Thoracic aorta (tissue), 2 donors: ENCODE results near the gene RBM47. TPM values are rescaled to one million over a fixed set of nuclear protein-coding genes. Genes with fewer than 3 reads are reported as not detected.

Source experiments
- ATAC-seq: fragments of 150-250 bp; one replicate; pipeline ENCODE4 v1.8.0; 2017; ENCODE audit warnings: low read depth; ENCODE audit not compliant: insufficient number of reproducible peaks, low FRiP score
- DNase-seq: peaks from one replicate; pipeline ENCODE4 v3.0.0-alpha.2; 2020; ENCODE audit warnings: low spot score
- H3K27ac ChIP-seq, 2 donors: fragments of 200-600 bp; sonication (generic); 1 replicate in 1 of 2; 2 replicates in 1 of 2; pipeline ENCODE4 v1.5.1; 2016; ENCODE audit warnings: mild to moderate bottlenecking in 2 of 2, moderate library complexity in 2 of 2
- H3K27me3 ChIP-seq: fragments of 200-600 bp; sonication (generic); replicated peaks from 2 replicates; pipeline ENCODE4 v1.6.0; 2016; ENCODE audit warnings: mild to moderate bottlenecking; ENCODE audit not compliant: insufficient read depth
- H3K36me3 ChIP-seq: fragments of 200-600 bp; sonication (generic); one replicate; pipeline ENCODE4 v1.5.1; 2016
- H3K4me1 ChIP-seq, 2 donors: fragments of 200-600 bp; sonication (generic); 1 replicate in 1 of 2; 2 replicates in 1 of 2; pipeline versions ENCODE4 v1.5.1 to v1.6.0; 2016; ENCODE audit warnings: low read depth in 2 of 2, mild to moderate bottlenecking in 1 of 2; ENCODE audit not compliant: control insufficient read depth in 1 of 2
- H3K4me3 ChIP-seq: fragments of 200-600 bp; sonication (generic); 2 replicates; pipeline ENCODE4 v1.5.1; 2016; ENCODE audit warnings: mild to moderate bottlenecking
- H3K9me3 ChIP-seq: fragments of 200-600 bp; sonication (generic); 2 replicates; pipeline ENCODE4 v1.5.1; 2016
- total RNA-seq, 2 donors: library from RNA; depleted of rRNA; stranded (reverse); fragments of >200 nt; gene quantifications; one replicate each; pipeline versions ENCODE4 v1.1.0 to v1.2.3, GENCODE V29; 2016
- TF ChIP-seq, protein P1 (sequence below): fragments of 200-600 bp; sonication (generic); IDR thresholded peaks from one replicate; pipeline ENCODE4 v1.5.1; 2019; ENCODE audit warnings: antibody characterized with exemption

RBM47 gene
- total RNA-seq, 2 donors from 2014 or later: 31.5 to 56.7 TPM

DNA sequence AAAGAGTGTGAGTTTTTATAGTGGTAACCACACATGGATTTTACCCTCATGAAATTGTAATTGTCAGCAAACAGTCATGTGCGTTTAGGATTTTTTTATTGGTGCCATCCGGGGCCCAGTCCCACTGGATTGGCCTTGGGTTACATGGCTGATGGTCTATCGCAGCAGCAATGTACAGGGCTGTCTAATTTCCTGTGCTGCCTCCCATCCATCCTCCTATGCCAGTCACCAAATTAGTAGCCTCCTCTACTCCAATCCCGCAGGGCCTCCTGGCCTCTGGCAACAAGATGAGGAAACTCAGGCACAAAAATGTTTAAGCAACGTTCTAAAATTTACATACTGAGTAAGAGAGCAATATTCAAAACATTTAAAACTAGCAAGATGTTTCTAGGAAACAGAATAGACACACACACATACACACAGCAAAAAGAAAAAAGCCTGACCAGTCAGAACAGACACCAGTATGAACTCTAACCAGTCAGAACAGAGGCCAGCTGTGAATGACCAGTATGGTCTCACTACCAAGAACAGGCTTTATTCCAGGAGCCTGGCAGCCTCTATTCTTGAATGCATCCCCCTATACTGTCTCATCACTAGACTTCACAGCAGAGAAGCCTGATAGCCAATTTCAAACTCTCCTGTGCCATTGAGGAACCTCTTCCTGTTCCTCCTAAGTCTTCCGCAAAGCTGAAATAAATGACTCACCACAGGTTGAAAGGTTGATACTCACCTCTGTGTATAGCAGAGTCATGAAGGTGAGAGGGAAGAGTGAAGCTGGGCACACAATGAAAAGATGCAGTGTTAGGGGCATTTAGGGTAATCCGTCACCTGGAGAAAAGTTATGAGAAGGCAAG lies 251.9 kb downstream of the RBM47 start:
- Histone ChIP-seq H3K4me3 (no peak overlapping the region), H3K4me1 (no peaks in the 10 kb centered on the region), H3K9me3 (no peaks in the 10 kb centered on the region), H3K27me3 (no peaks in the 10 kb centered on the region), H3K27ac (no peak overlapping the region), H3K36me3 (no peaks in the 10 kb centered on the region)
- DNase-seq: no peak
- ATAC-seq: no peak
- TF ChIP-seq, protein P1, sequence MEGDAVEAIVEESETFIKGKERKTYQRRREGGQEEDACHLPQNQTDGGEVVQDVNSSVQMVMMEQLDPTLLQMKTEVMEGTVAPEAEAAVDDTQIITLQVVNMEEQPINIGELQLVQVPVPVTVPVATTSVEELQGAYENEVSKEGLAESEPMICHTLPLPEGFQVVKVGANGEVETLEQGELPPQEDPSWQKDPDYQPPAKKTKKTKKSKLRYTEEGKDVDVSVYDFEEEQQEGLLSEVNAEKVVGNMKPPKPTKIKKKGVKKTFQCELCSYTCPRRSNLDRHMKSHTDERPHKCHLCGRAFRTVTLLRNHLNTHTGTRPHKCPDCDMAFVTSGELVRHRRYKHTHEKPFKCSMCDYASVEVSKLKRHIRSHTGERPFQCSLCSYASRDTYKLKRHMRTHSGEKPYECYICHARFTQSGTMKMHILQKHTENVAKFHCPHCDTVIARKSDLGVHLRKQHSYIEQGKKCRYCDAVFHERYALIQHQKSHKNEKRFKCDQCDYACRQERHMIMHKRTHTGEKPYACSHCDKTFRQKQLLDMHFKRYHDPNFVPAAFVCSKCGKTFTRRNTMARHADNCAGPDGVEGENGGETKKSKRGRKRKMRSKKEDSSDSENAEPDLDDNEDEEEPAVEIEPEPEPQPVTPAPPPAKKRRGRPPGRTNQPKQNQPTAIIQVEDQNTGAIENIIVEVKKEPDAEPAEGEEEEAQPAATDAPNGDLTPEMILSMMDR: no peak

DNA sequence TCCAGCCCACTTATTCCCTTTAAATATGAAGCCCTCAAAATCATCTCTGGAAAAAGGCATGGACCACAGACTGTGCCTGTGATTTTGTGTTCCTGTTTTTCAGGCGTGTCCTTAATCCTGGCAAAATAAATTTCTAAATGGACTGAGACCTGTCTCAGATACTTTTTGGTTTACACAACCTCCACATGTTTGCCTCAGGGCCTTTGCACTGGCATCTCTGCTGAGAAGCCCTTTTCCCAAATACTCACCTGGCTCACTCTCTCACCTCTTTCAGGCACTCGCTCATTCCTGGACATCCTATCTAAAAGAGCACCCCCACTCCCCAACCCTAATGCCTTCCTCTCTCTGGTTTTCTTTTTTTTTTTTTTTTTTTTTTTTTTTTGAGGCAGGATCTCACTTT lies 254.0 kb downstream of the RBM47 start:
- Histone ChIP-seq H3K4me1 (no peaks in the 10 kb centered on the region), H3K27ac (no peak overlapping the region), H3K9me3 (no peaks in the 10 kb centered on the region), H3K27me3 (no peaks in the 10 kb centered on the region), H3K36me3 (no peaks in the 10 kb centered on the region), H3K4me3 (no peak overlapping the region)
- no peak for DNase-seq
- no peak for ATAC-seq
- TF ChIP-seq, protein P1: no peak

DNA sequence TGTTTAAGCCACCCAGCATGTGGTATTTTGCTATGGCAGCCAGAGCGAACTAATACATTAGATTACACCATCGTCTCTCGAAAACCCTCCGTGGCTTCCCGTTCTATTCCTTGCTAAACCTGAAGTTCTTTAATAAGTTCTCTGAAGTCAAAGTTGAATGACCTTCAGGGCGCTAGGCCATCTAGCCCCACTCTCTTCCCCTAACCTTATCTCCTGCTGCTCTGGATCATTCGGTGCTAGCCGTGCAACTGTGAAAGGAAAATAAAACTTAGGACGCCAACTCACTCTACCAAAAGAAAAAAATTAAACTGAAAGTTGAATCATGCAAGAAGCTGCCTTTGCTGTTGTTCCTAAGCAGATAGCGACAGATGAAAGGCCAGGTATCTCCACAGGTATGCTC lies 254.6 kb downstream of the RBM47 start:
- Histone ChIP-seq H3K27me3 (no peaks in the 10 kb centered on the region), H3K27ac (no peak overlapping the region), H3K4me3 (no peak overlapping the region), H3K4me1 (no peaks in the 10 kb centered on the region), H3K36me3 (no peaks in the 10 kb centered on the region), H3K9me3 (no peaks in the 10 kb centered on the region)
- DNase-seq: no peak
- TF ChIP-seq, protein P1: no peak
- no peak for ATAC-seq

DNA sequence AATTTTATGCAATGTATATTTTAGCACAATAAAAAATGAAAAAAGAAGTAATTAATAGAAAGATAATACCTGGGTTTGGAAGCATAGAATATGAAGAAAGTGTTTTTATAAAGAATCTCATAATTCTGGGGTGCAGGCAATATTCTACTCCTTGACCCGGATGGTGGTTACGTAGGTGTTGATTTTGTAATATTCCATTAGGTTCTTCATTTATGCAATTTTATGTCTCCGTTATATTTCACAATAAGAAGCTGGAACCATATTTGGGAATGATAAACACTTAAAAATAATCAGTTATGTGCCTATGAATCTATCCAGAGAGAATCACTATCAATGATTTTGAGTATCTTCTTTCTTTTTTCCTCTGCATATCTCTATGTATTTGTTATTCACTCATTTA lies 256.0 kb downstream of the RBM47 start:
- no peaks in the 10 kb centered on the region for H3K36me3 ChIP-seq
- no peak overlapping the region for H3K27ac ChIP-seq
- H3K27me3 ChIP-seq: no peaks in the 10 kb centered on the region
- H3K4me1 ChIP-seq: no peaks in the 10 kb centered on the region
- H3K9me3 ChIP-seq: no peaks in the 10 kb centered on the region
- TF ChIP-seq, protein P1: no peak
- no peak for DNase-seq
- no peak for ATAC-seq
- no peak overlapping the region for H3K4me3 ChIP-seq

Other genes with a start within 250 kb of the RBM47 start
- gene NSUN7, start 120.1 kb upstream of the RBM47 start, total RNA-seq: 10 to 100 TPM in 1 of 2 donors, 1 to 10 TPM in 1; 6.8 to 21.8 TPM